ENCODE results near the gene OR6C2.

DNA sequence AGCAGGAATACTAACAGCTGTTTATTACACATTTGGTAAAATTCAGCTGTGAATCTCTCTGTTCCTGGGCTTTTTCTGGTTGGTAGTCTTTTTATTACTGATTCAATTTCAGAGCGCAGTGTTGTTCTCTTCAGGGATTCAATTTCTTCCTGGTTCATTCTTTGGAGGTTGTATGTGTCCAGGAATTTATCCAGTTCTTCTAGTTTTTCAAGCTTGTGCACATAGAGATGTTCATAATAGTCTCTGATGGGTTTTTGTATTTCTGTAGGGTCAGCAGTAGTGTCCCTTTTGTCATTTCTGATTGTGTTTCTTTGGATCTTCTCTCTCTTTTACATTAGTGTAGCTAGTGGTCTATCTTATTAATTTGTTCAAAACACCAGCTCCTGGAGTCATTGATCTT, 26.9 kb upstream of the OR6C2 start:
- TF ChIP-seq ZNF274 (IDR thresholded peaks at IDR 0.05; ENCODE audit: low read depth, low read length) (no peak), YY1 (IDR thresholded peaks at IDR 0.05; ENCODE audit: insufficient read depth, insufficient read length) (no peak), SUZ12 (IDR thresholded peaks at IDR 0.05; ENCODE audit: extremely low read depth, insufficient read depth, insufficient read length) (no peak)

Measured in NT2/D1 (cell line).